HepG2 (cell line): ENCODE measurements around the gene F2RL3.

ENCODE experiments used
- EP300 ChIP-seq, 3 experiments: sonication (generic) in 1 of 3; formaldehyde crosslinking in 1 of 3; IDR thresholded peaks; 2 replicates each; pipeline versions ENCODE4 v1.5.1 to v1.6.1; 2011 to 2020; ENCODE audit warnings: low read depth in 2 of 3, low read length in 2 of 3, borderline replicate concordance in 1 of 3, improper control_type of control experiment in 1 of 3, mild to moderate bottlenecking in 1 of 3, missing genetic modification reagents in 1 of 3, moderate library complexity in 1 of 3
- ETS1 ChIP-seq: sonication (generic); formaldehyde crosslinking; IDR thresholded peaks from 2 replicates; pipeline ENCODE4 v1.4.0; 2020; ENCODE audit warnings: missing genetic modification reagents
- HDAC2 ChIP-seq: sonication (generic); formaldehyde crosslinking; IDR thresholded peaks from 2 replicates; pipeline ENCODE4 v1.4.0; 2020; ENCODE audit warnings: missing genetic modification reagents
- MAFF ChIP-seq: IDR thresholded peaks from 2 replicates; pipeline ENCODE4 v1.6.1; 2011; ENCODE audit warnings: low read depth, low read length, improper control_type of control experiment
- MAX ChIP-seq: IDR thresholded peaks from 2 replicates; pipeline ENCODE4 v1.6.1; 2012; ENCODE audit warnings: inconsistent platforms
- MEIS2 ChIP-seq: sonication (generic); formaldehyde crosslinking; IDR thresholded peaks from 2 replicates; pipeline ENCODE4 v1.9.0; 2021; ENCODE audit warnings: mild to moderate bottlenecking, missing genetic modification reagents
- POLR2A ChIP-seq, 2 experiments: IDR thresholded peaks; 2 replicates each; pipeline ENCODE4 v1.6.1; 2011; ENCODE audit warnings: low read depth in 2 of 2, low read length in 2 of 2, mild to moderate bottlenecking in 1 of 2, moderate library complexity in 1 of 2; ENCODE audit not compliant: insufficient read depth in 1 of 2
- TBP ChIP-seq: sonication (generic); formaldehyde crosslinking; IDR thresholded peaks from 2 replicates; pipeline ENCODE4 v1.5.0; 2020; ENCODE audit warnings: missing genetic modification reagents
- ZNF513 ChIP-seq: sonication (generic); formaldehyde crosslinking; conservative IDR thresholded peaks from 2 replicates; pipeline ENCODE4 v1.5.0; 2020; ENCODE audit warnings: missing genetic modification reagents

GRCh38 chr19:16895467-16896145, 6.8 kb downstream of the F2RL3 start:
- TF ChIP-seq POLR2A (IDR thresholded peaks at IDR 0.05; ENCODE audit: insufficient read depth in 1 of 2, low read depth in 2 of 2, low read length in 2 of 2) = no peak
- no peak for TF ChIP-seq TBP
- TF ChIP-seq MAX = no peak
- TF ChIP-seq ZNF513 (CRISPR knock-in tag) = no peak
- TF ChIP-seq MEIS2 (CRISPR knock-in tag) = no peak
- TF ChIP-seq ETS1 (CRISPR knock-in tag) = no peak
- TF ChIP-seq HDAC2 (CRISPR knock-in tag) = no peak
- no peak for TF ChIP-seq EP300 (IDR thresholded peaks at IDR 0.05; ENCODE audit: low read depth in 2 of 2, low read length in 2 of 2)
- TF ChIP-seq EP300 (CRISPR knock-in tag; IDR thresholded peaks at IDR 0.05; ENCODE audit: borderline replicate concordance) = no peak
- TF ChIP-seq MAFF = no peak
